NCI-H1694 treated with DMSO at 0.1 percent for 48 hours (cell line): ENCODE data around the gene TLR9.
"Not testable (repeated sequence)": the region's sequence is repeated elsewhere in the genome, so short reads cannot be mapped to it uniquely, and the experiment has no call there.

Source experiments
- DNase-seq: peaks from one replicate; lab custom pipeline; 2025; lab: John Stamatoyannopoulos, UW

TLR9 gene

DNA sequence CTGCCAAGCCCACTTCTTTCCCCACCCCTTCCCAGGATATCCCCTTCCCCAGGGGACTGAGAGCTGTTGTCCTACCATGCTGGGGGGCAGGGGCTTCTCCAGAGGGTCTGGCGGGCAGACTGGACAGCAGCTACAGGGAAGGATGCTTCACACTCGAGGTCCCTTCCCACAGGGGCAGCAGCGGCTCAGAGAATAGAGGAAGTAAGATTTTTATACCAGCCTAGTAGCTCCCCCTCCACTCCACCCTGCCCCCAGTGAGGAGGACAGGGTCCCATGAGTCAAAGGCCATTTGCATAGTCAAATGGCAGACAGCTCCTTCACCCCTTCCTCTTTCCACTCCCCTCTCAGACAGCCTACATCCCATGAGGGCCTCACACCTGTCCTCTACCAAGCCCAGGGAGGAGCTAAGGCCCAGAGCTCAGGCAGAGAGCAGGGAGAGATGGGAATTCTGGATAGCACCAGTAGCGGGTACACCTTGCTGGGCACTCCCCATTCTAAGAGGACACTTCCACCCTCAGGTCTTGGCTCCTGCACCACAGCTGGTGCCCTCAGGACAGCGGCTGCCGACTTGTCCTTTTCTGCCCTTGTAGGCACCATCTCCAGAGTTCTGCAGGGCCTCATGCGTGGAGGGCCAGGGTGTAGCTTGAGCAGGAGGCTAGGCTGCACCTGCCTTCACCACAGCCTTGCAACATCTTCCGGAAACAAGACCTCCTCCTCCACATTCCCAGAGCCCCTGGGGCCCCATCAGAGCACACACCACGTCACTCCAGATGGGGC lies at the start of gene TLR9:
TLR9 (minus strand) TSS at position 194 of the 777 bp plus-strand sequence; CDS start at position 78, 116 bp downstream.
- no peak for DNase-seq

DNA sequence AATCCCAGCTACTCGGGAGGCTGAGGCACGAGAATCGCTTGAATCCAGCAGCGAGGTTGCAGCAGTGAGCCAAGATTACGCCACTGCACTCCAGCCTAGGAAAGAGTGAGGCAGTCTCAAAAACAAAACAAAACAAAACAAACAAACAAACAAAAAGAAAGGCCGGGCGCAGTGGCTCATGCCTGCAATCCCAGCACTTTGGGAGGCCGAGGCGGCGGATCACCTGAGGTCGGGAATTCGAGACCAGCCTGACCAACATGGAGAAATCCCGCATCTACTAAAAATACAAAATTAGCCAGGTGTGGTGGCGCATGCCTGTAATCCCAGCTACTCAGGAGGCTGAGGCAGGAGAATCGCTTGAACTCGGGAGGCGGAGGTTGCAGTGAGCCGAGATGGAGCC lies 49.3 kb upstream of the TLR9 start:
- not testable (repeated sequence) for DNase-seq

DNA sequence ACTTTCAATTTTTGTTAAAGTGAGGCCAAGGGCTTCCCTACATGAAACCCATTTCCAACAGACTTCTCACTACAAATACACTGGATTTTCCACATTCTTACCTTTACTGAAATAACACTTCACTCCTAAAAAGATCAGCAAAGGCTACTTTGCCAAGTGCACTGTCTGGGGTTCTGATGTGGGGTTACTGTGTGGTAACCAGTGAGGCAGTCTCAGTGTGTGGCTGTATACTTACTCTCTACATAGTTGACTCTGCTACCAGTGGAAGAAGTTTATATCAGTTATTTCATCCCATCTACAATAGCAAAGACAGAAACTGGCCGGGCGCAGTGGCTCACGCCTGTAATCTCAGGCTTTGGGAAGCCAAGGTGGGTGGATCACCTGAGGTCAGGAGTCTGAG lies 47.4 kb upstream of the TLR9 start:
- no peak for DNase-seq

DNA sequence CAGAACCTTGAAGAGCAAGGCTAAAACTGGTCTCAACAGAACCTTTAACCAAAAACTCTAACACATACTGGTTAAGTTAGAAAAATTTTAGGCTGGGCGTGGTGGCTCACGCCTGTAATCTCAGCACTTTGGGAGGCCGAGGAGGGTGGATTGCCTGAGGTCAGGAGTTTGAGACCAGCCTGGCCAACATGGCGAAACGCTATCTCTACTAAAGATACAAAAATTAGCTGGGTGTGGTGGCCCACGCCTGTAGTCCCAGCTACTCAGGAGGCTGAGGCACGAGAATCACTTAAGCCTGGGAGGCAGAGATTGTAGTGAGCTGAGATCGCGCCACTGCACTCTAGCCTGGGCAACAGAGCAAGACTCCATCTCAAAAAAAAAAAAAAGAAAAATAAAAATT lies 46.7 kb upstream of the TLR9 start:
- DNase-seq: not testable (repeated sequence)

- no peak for DNase-seq
Observed at GRCh38 chr3:52270252-52270754, 44.9 kb upstream of the TLR9 start.

GRCh38 chr3:52269776-52270175 lies 44.3 kb upstream of the TLR9 start:
- DNase-seq: no peak

DNA sequence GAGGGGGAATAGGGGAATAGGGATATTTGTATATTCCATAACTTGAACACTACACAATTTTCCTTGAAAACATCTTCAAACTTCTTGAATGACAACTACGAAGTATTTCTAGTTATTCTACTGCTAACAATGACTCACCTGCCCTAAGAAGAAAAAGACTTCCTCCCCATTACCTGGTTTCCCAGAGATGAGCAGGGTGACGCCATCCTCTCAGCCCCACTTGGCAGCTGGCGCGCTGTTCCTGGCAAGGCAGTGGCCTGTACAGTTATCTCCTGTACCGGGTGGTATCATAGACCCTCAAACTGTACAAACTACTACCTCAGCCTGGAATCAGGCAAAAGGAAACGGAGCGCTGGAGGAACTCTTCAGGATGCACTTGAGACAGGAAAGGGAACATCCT lies 42.6 kb upstream of the TLR9 start:
- DNase-seq: no peak

GRCh38 chr3:52265387-52265786 lies 39.9 kb upstream of the TLR9 start:
- DNase-seq: no peak

GRCh38 chr3:52262447-52262846 lies 37.0 kb upstream of the TLR9 start:
- DNase-seq: no peak

DNA sequence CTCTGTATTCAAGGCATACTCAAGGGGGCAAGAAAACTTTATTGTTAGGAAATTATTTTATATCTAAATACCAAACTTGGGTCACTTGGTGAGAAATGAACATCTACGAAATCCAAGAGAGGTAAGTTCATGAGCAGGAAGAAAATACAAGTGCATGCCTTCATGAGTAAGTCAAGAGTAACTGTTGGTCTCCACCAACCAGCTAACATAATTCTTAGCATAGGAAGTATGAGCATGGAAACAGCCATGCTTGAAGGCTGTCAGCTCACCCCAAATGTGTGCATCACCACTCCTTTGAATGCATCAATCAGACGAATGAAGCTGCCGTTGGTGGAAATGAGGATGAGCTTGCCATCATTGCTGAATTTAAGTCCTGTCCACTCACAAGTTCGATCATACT lies 34.0 kb upstream of the TLR9 start:
- DNase-seq: no peak

DNA sequence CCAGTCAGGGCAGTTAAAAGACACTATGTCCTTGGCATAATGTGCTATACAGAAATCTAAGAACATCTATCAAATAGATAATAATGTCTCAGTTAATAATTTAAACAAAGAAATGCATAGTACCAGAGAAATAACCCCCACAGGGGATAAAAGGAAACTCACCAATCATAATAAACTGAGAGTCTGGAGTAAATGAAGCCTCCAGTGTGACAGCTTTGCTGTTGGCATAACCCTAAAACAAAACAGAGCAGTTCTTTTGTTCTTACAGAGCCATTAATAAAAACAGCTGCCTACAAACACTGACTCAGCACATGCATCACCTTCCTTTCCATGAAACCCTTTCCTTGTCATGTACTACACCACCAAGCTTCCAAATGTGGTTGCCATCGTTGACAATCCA lies 33.6 kb upstream of the TLR9 start:
- DNase-seq: no peak

GRCh38 chr3:52257911-52258310 lies 32.5 kb upstream of the TLR9 start:
- DNase-seq: no peak

GRCh38 chr3:52256622-52257021 lies 31.2 kb upstream of the TLR9 start:
- DNase-seq: no peak

DNA sequence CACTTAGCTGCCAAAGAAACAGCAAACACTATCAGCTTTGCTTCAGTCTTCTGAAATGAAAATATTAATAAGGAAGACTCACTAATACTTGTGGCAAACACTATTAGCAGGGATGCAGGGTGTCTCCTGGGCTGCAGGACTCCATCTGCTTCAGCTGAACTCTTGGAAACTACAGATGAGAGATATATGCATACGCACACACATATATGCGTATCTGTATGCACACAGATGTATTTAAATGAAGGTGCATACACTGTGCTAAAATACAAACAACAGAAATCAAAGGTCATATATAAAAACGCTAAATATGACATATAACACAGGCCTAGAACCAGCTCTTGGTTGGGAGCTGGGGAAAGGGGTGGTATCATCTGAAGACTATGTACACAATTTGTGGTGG lies 30.7 kb upstream of the TLR9 start:
- DNase-seq: no peak

GRCh38 chr3:52254608-52255007 lies 29.2 kb upstream of the TLR9 start:
- no peak for DNase-seq

DNA sequence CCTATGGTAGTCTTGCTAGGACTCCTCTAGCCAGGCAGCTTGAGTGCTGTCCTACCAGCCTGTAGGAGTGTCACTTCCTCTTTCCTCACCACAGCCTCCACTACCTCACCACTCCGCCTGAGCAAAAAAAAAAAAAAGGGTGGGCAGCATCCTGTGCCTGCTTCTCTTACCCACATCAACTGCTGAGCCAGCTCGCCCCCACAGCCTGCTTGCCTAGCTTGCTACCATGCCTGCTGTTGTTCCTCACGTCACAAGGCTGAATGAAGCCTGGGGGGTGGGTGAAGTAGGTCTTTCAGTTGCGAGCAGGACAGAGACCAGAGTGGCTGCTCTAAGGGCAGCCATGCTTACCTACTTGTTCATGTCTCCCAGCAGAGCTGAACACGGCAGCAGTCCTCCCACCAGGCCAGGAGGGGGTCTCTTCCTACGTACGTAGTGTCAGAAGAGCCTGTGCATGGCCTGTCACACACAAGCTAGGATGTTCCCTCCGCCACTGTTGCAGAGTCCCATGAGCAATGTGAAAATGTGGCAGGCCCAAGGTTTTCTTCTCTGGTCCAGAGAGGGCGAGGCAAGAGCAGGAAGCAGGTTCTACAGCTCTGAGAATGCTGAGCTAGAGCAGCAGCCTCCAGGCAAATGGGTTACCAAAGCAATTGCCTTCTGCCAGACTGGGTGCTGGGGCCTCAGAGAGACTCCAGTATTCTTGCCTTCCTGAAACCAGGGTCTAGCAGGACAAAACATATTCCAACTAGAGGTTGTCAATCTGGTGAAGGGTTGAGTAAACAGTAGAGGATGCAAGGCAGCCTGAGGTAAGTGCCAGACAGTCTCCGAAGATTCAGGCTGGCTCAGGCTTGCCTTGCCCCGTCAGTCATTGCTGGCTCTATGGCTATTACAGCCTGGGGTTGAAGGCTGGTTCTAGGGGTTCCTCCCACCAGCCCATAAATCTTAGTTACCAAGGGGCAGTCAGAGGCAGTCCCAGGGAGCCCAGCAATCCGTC lies 28.2 kb upstream of the TLR9 start:
- DNase-seq: no peak

- no peak for DNase-seq
Observed at GRCh38 chr3:52250122-52250521, 24.7 kb upstream of the TLR9 start.

GRCh38 chr3:52249683-52250082 lies 24.2 kb upstream of the TLR9 start:
- DNase-seq: no peak

DNA sequence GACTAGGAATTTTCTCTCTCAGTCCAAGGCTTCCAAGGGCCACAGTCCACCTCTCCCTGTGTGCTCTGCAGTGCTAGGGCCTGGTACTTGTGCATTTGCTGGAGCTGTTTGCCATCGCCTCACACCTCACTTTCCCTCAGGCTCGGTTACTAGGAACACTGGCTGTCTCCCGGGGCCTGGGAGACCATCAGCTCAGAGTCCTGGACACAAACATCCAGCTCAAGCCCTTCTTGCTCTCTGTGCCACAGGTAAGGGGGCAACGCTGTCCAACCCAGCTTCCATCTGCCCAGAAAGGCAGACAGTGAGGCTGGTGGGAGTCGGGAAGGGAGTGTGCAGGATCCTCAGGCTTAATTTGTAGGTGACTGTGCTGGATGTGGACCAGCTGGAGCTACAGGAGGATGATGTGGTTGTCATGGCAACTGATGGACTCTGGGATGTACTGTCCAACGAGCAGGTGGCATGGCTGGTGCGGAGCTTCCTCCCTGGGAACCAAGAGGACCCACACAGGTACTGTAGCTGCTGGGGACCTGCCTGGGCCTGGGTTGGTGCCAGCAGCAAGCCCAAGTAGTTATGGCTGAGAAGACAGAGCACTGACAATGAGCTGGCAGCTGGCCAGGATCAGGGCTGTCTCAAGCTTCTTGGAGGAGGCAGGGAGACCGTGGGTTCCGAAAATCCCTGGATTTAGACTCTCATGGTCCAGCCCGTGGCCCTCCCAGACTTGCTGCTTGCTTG lies 23.5 kb upstream of the TLR9 start:
- DNase-seq: no peak

DNA sequence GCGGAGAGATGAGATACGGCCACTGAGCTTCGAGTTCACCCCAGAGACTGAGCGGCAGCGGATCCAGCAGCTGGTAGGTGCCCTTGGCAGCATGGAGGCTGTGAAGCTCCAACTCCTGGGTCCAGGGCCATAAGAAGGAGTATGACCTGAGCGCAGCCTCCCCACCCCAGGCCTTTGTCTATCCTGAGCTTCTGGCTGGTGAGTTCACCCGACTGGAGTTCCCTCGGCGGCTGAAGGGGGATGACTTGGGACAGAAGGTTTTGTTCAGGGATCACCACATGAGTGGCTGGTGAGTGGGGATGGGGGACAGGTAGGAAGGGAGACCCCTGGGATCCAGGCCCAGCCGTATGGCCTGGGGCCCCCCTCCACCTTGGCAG lies 22.7 kb upstream of the TLR9 start:
- no peak for DNase-seq

GRCh38 chr3:52247409-52248164 lies 22.1 kb upstream of the TLR9 start:
- no peak for DNase-seq
